Neuronal stem cell (in vitro differentiated cells): ENCODE results near the gene HINFP.

Experiments
- DNase-seq: peaks from one replicate; pipeline ENCODE4 v3.0.0-alpha.2; 2013; ENCODE audit warnings: low spot score
- H2AFZ ChIP-seq: one replicate; pipeline ENCODE4 v1.6.1; 2013; ENCODE audit warnings: mild to moderate bottlenecking, low read length, inconsistent platforms
- H2AK5ac ChIP-seq: 2 replicates; pipeline ENCODE4 v1.6.1; 2013; ENCODE audit warnings: low read depth, mild to moderate bottlenecking, inconsistent platforms, low read length, moderate library complexity, mixed read lengths
- H2BK120ac ChIP-seq: 2 replicates; pipeline ENCODE4 v1.6.1; 2013; ENCODE audit warnings: low read depth, mild to moderate bottlenecking, inconsistent platforms, low read length, moderate library complexity, mixed read lengths
- H2BK12ac ChIP-seq: one replicate; pipeline ENCODE4 v1.6.1; 2013; ENCODE audit warnings: low read length, inconsistent platforms
- H2BK15ac ChIP-seq: 2 replicates; pipeline ENCODE4 v1.6.1; 2013; ENCODE audit warnings: mild to moderate bottlenecking, low read length, inconsistent platforms, mixed read lengths
- H2BK5ac ChIP-seq: one replicate; pipeline ENCODE4 v1.6.1; 2013; ENCODE audit warnings: inconsistent platforms, mild to moderate bottlenecking, low read length, moderate library complexity
- H3K14ac ChIP-seq: one replicate; pipeline ENCODE4 v1.6.1; 2013; ENCODE audit warnings: low read length, inconsistent platforms
- H3K18ac ChIP-seq: 2 replicates; pipeline ENCODE4 v1.6.1; 2013; ENCODE audit warnings: low read length, inconsistent platforms
- H3K23ac ChIP-seq: 2 replicates; pipeline ENCODE4 v1.6.1; 2013; ENCODE audit warnings: low read depth, mild to moderate bottlenecking, mixed read lengths, low read length, inconsistent platforms; ENCODE audit not compliant: poor library complexity
- H3K27ac ChIP-seq: replicated peaks from 3 replicates; pipeline ENCODE4 v1.5.1; 2013; ENCODE audit warnings: low read length, inconsistent platforms
- H3K27me3 ChIP-seq, 3 experiments: 2 replicates each; pipeline ENCODE4 v1.6.1; 2013; ENCODE audit warnings: low read length in 3 of 3, mild to moderate bottlenecking in 2 of 3, inconsistent platforms in 1 of 3, low read depth in 1 of 3, mixed read lengths in 1 of 3, moderate library complexity in 1 of 3; ENCODE audit not compliant: control insufficient read depth in 3 of 3, insufficient read depth in 3 of 3
- H3K36me3 ChIP-seq, 2 donors: replicated peaks in 1 of 2; 2 replicates each; pipeline ENCODE4 v1.6.1; 2013; ENCODE audit warnings: low read length in 2 of 2; ENCODE audit not compliant: control insufficient read depth in 2 of 2, insufficient read depth in 2 of 2
- H3K4ac ChIP-seq: 2 replicates; pipeline ENCODE4 v1.6.1; 2013; ENCODE audit warnings: inconsistent platforms, mild to moderate bottlenecking, low read length, moderate library complexity
- H3K4me1 ChIP-seq, 2 donors: 1 replicate in 1 of 2; 2 replicates in 1 of 2; pipeline ENCODE4 v1.6.1; 2013; ENCODE audit warnings: low read length in 2 of 2, low read depth in 1 of 2; ENCODE audit not compliant: control insufficient read depth in 2 of 2, insufficient read depth in 1 of 2
- H3K4me2 ChIP-seq: one replicate; pipeline ENCODE4 v1.6.1; 2013; ENCODE audit warnings: mild to moderate bottlenecking, low read length, inconsistent platforms; ENCODE audit not compliant: insufficient read depth, poor library complexity, severe bottlenecking
- H3K4me3 ChIP-seq, 2 donors: 2 replicates each; pipeline ENCODE4 v1.5.1; 2013; ENCODE audit warnings: low read length in 2 of 2, mild to moderate bottlenecking in 2 of 2, inconsistent platforms in 1 of 2, moderate library complexity in 1 of 2
- H3K79me1 ChIP-seq: one replicate; pipeline ENCODE4 v1.6.1; 2013; ENCODE audit warnings: low read depth, mild to moderate bottlenecking, inconsistent platforms, low read length, moderate library complexity
- H3K9ac ChIP-seq: one replicate; pipeline ENCODE4 v1.6.1; 2013; ENCODE audit warnings: mild to moderate bottlenecking, low read depth, low read length, inconsistent platforms; ENCODE audit not compliant: poor library complexity
- H3K9me3 ChIP-seq, 2 donors: replicated peaks in 1 of 2; 2 replicates each; pipeline versions ENCODE3 to v1.6.1; 2013; ENCODE audit warnings: low read length in 2 of 2, mild to moderate bottlenecking in 2 of 2, inconsistent platforms in 1 of 2, low read depth in 1 of 2, mixed read lengths in 1 of 2, moderate library complexity in 1 of 2; ENCODE audit not compliant: control insufficient read depth in 2 of 2, insufficient read depth in 1 of 2
- H4K8ac ChIP-seq: one replicate; pipeline ENCODE4 v1.6.1; 2013; ENCODE audit warnings: low read depth, mild to moderate bottlenecking, inconsistent platforms, low read length, moderate library complexity
- H4K91ac ChIP-seq: one replicate; pipeline ENCODE4 v1.6.1; 2013; ENCODE audit warnings: low read length, low read depth, mild to moderate bottlenecking, inconsistent platforms; ENCODE audit not compliant: poor library complexity
- WGBS, 2 donors: extraction: QIAGEN DNeasy Blood & Tissue Kit; methylation state at CpG; one replicate each; pipeline ENCODE4 v1.1.7; 2013; ENCODE audit warnings: missing lambda C conversion rate in 2 of 2, mixed read lengths in 1 of 2; ENCODE audit not compliant: insufficient read length in 2 of 2, insufficient replicate concordance in 1 of 2; ENCODE audit errors: extremely low coverage in 2 of 2; 5-methylcytosine and 5-hydroxymethylcytosine counted together

Gene HINFP

DNA sequence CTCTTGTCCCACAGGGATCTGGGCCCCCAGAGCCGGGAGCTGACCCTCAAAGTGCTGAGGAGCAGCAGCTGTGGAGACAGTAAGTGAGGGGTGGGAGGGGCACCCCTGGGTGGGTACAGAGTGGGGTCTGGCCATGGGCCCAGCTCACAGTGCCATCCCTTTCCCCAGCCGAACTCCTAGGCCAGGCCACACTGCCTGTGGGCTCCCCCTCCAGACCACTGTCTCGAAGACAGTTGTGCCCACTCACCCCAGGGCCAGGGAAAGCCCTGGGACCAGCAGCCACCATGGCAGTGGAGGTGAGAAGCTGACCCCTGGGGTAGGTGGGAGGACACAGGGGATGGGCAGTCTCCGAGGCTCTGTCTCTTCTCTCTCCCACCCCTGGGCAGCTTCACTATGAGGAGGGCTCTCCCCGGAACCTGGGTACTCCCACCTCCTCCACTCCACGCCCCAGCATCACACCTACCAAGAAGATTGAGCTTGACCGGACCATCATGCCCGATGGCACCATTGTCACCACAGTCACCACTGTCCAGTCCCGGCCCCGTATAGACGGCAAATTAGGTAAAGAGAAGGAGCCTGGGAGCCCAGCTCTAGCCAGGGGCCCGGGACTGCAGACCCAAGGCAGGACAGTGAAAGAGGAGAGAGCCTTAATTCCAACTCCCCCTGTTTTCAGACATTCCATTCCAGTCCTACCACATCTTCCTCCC lies 8.9 kb upstream of the HINFP start:
- Histone ChIP-seq H3K4me2 (no peak overlapping the region), H3K9me3 (no peaks in the 10 kb centered on the region), H3K36me3 (peaks cover 6 to 37% of the 10 kb centered on the region in 2 donors), H4K8ac (no peak overlapping the region), H2BK15ac (no peak overlapping the region), H3K4me3 (no peak overlapping the region), H2BK12ac (no peak overlapping the region), H3K4me1 (peaks cover 6 to 8% of the 10 kb centered on the region in 2 donors), H4K91ac (no peak overlapping the region), H2AK5ac (no peak overlapping the region), H3K79me1 (no peaks in the 10 kb centered on the region), H3K23ac (peak overlapping the region; percentile 59), H3K14ac (no peak overlapping the region), H2BK120ac (no peak overlapping the region), H3K18ac (no peak overlapping the region), H3K9ac (no peak overlapping the region), H2BK5ac (no peak overlapping the region), H3K27ac (no peak overlapping the region), H2AFZ (no peak overlapping the region), H3K27me3 (peaks cover 0 to 5% (median 0%) of the 10 kb centered on the region in 3 experiments), H3K4ac (no peak overlapping the region)
- no CpG with 5 or more reads among the region's 12 CpGs for WGBS, 2 donors
- no peak for DNase-seq

DNA sequence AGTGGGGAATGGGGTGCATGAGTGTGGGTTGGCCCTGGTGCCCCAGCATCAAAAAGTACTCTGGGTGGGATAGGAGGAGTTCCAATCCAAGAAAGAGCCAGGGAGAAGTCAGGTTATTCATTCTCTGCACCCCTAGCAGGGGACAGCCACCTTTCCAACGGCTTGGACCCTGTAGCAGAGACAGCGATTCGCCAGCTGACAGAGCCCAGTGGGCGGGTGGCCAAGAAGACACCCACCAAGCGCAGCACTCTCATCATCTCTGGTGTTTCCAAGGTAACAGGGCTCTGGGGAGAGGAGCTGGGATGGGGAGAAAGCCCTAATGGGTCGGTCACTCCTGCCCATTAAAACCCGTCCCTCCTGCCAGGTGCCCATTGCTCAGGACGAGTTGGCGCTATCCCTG lies 7.7 kb upstream of the HINFP start:
- Histone ChIP-seq H3K18ac (no peak overlapping the region), H3K9me3 (no peaks in the 10 kb centered on the region), H2AK5ac (no peak overlapping the region), H2BK15ac (no peak overlapping the region), H3K4me1 (no peaks in the 10 kb centered on the region), H2AFZ (no peak overlapping the region), H3K79me1 (no peaks in the 10 kb centered on the region), H3K9ac (no peak overlapping the region), H3K27ac (no peak overlapping the region), H4K91ac (no peak overlapping the region), H4K8ac (no peak overlapping the region), H3K23ac (no peak overlapping the region), H3K4me2 (no peak overlapping the region), H3K27me3 (no peaks in the 10 kb centered on the region), H3K36me3 (peaks cover 6 to 37% of the 10 kb centered on the region in 2 donors), H2BK5ac (no peak overlapping the region), H3K14ac (no peak overlapping the region), H3K4me3 (no peak overlapping the region), H2BK120ac (no peak overlapping the region), H3K4ac (no peak overlapping the region), H2BK12ac (no peak overlapping the region)
- no peak for DNase-seq
- WGBS, 2 donors, result no CpG with 5 or more reads among the region's 9 CpGs

GRCh38 chr11:119114351-119114750 lies 7.0 kb upstream of the HINFP start:
- H3K4ac ChIP-seq, result no peak overlapping the region
- H2BK5ac ChIP-seq, result no peak overlapping the region
- no peaks in the 10 kb centered on the region for H3K79me1 ChIP-seq
- no CpG with 5 or more reads among the region's 5 CpGs for WGBS, 2 donors
- no peak overlapping the region for H3K9ac ChIP-seq
- no peak overlapping the region for H3K4me2 ChIP-seq
- H2AFZ ChIP-seq, result no peak overlapping the region
- H2BK120ac ChIP-seq, result no peak overlapping the region
- H3K36me3 ChIP-seq, result peaks cover 6 to 37% of the 10 kb centered on the region in 2 donors
- H3K14ac ChIP-seq, result no peak overlapping the region
- H3K27ac ChIP-seq, result no peak overlapping the region
- no peaks in the 10 kb centered on the region for H3K9me3 ChIP-seq
- H2AK5ac ChIP-seq, result no peak overlapping the region
- H3K4me1 ChIP-seq, result no peaks in the 10 kb centered on the region
- peak overlapping the region; percentile 47 for H3K23ac ChIP-seq
- no peak for DNase-seq
- no peak overlapping the region for H2BK15ac ChIP-seq
- no peak overlapping the region for H3K4me3 ChIP-seq
- no peak overlapping the region for H4K8ac ChIP-seq
- no peaks in the 10 kb centered on the region for H3K27me3 ChIP-seq
- H3K18ac ChIP-seq, result no peak overlapping the region
- H4K91ac ChIP-seq, result no peak overlapping the region
- no peak overlapping the region for H2BK12ac ChIP-seq

DNA sequence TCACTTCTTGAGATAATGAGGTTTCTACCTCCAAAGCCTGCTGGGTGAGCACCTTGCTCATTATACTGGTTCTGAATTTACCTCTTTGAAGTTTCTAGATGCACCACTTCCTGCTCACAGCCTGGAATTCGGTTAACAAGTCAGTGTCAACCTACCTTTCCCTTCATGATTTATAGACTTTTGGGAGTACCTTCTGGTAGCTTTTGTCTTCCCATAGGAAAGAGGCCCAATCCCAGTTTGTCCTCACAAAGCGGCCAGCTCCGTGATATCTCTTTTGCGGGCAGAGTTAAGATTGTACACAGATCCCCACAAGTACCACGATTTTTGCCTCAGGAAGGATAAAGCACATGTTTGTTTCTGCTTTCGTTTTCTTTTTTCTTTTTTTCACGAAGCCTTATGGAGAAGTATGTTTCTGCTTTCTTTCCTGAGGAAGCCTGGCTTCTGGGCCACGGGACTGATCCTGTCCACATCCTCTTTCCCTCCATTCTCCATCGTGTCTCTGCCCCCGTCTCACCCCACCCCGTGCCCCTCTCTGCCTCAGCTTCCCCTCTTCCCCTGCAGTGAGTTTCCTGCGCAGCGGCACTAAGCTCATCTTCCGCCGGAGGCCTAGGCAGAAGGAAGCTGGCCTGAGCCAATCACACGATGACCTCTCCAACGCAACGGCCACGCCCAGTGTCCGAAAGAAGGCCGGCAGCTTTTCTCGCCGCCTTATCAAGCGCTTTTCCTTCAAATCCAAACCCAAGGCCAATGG lies 5.7 kb upstream of the HINFP start:
- no peak overlapping the region for H3K4ac ChIP-seq
- H4K91ac ChIP-seq, result no peak overlapping the region
- H3K14ac ChIP-seq, result no peak overlapping the region
- H2AK5ac ChIP-seq, result no peak overlapping the region
- H3K4me1 ChIP-seq, result peaks cover under 1 to 5% of the 10 kb centered on the region in 2 donors
- peaks cover 6 to 34% of the 10 kb centered on the region in 2 donors for H3K36me3 ChIP-seq
- peak overlapping the region; percentile 13 for H3K9ac ChIP-seq
- no peak overlapping the region for H2BK120ac ChIP-seq
- H3K4me3 ChIP-seq, result no peak overlapping the region
- H2BK15ac ChIP-seq, result no peak overlapping the region
- no peak overlapping the region for H3K23ac ChIP-seq
- no peak overlapping the region for H3K18ac ChIP-seq
- H3K27ac ChIP-seq, result no peak overlapping the region
- WGBS, 2 donors, result no CpG with 5 or more reads among the region's 24 CpGs
- H3K9me3 ChIP-seq, result no peaks in the 10 kb centered on the region
- H2BK12ac ChIP-seq, result no peak overlapping the region
- no peaks in the 10 kb centered on the region for H3K79me1 ChIP-seq
- no peak overlapping the region for H3K4me2 ChIP-seq
- no peak overlapping the region for H2AFZ ChIP-seq
- no peaks in the 10 kb centered on the region for H3K27me3 ChIP-seq
- H2BK5ac ChIP-seq, result no peak overlapping the region
- DNase-seq, result no peak
- H4K8ac ChIP-seq, result no peak overlapping the region
